HS-5 (cell line): Measurements from ENCODE around the gene PRDM8.
A peak's percentile ranks its signal among the peaks of the same experiment; 100 is the strongest.

Source experiments
- DNase-seq: peaks from one replicate; pipeline ENCODE4 v3.0.0-alpha.2; 2012; ENCODE audit warnings: low read depth

Gene PRDM8

DNA sequence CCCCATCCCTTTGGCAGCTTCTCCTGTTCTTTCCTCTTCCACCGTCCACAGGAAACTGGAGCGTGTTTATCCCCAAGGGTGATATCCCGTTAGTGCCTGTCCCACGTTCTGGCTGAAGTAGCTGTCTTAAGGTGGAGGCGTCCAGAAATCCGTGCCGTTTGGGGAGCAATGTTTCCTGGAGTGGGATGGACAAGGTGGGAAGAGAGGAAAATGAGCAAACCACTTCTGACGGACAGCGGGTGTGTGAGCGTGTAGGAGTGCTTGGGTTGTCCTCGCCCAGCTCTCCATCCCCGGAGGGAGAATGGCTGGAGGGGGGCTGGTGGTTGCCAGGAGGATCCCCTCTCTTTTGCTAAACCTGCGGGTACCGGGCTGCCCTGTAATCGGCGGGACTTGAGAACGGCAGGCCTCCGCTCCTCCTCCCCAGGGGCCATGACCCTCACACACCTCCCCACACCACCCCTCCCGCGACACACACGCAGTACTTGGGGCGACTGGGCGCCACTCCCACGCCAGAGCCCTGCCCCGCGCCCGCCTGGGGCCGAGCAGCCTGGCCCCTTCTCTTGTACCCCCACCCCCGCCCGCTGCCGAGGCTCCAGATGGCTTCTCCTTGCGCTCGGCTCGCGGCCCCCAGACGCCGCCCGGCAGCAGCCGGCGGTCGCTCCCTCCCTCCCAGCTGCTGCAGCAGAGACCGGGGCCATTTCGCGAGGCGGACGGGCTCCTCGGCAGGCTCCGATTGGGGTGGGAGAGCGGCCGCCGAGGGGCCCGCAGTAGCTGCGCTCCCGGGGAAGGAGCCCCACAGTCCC lies 13.9 kb upstream of the PRDM8 start:
- DNase-seq, result no peak

- DNase-seq, result peak; percentile 35
Observed at GRCh38 chr4:80184053-80184824, 13.1 kb upstream of the PRDM8 start.

DNA sequence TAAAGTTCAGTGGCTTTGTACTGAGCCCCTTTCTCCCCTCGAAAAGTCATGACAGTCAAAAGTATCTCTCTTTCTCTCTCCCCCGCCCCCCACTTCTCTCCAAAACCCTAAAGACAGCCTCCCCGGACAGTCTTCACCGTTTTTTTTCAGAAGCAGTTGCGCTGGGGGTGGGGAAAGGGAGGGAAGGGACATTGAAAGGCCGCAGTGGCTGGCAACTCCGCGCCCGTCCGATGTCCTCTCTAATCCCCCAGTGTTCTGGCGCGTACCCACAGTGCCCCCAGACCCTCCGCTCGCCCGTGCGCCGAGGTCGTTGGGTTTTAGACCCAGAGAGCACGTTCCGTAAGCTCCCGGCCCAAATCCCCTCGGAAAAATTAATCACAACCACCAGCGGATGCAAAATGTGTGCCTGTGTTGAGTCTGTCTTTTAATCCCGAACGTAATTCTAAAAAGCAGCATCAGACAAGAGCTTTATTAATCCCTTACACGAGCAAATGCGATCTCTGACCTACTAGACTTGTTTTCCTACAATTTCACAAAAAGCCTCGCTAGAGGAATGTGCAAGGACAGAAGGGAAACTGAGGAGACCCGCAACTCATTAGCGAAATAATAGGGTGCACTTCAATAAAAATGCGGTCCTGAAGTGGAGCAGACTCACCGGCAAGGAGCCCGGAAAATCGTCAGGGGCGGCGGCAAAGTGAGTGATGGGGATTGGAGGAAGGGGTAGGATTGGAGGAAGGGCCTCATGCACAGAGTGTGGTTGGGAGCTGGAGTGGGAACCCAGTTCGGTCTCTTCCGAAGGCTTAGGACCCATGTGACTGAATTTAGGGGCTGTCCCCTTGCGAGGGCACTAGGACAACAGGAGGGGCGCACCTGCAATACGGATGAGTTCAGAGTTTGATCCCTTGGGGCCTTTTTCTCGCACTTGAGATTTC lies 12.2 kb upstream of the PRDM8 start:
- no peak for DNase-seq

- DNase-seq, result no peak
Observed at GRCh38 chr4:80185787-80186548, 11.3 kb upstream of the PRDM8 start.

GRCh38 chr4:80186676-80187075 lies 10.6 kb upstream of the PRDM8 start:
- no peak for DNase-seq

GRCh38 chr4:80187677-80188076 lies 9.6 kb upstream of the PRDM8 start:
- DNase-seq, result no peak

DNA sequence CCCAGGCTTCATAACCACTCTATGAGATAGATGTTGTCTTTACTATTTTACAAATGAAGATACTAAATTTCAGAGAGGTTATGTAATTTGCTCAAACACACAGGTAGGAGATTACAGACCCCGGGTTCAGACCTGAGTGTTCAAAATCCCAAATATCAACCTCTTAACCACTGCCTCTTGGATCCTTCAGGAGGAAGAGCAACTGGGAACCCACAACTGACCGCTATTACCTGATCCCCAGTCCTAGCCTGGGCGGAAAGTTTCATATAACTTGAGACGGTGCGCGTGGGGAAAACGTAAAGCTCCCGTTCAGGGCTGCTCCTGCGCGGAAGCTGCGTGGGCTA lies 8.9 kb upstream of the PRDM8 start:
- no peak for DNase-seq

DNA sequence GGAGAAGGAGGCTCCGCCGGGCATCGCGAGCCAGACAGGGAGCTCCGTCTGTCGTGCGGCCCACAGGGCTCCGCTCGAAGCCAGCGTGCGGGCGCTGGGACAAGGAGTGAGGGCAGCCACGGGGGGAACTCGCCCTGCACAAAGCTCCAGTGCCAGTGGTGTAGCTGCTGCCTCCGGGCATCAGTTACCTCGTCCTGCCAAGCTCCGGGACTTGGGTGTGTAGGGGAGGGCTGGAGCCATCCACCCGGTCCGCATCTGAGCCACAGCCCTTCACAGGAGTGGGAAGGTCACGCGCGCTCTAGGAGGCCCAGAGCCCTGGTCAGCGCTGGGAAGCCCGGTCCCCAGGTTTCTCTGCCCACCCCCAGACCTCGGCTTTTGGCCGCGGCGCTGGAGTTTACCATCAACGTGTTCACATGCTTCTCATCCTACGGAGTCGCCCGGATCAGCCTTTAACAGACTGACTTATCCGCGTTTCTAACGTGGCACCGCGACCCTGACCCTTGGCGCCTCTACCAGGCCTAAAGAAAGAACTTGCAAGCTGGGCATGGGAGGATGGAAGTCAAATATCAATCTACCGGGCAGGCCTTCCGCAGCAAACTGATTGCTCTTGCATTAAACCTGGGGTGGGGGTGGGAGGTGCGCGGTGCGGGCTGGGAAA lies 8.4 kb upstream of the PRDM8 start:
- DNase-seq, result no peak

GRCh38 chr4:80189581-80189955 lies 7.7 kb upstream of the PRDM8 start:
- DNase-seq, result no peak

- DNase-seq, result no peak
Observed at GRCh38 chr4:80189956-80190677, 7.2 kb upstream of the PRDM8 start.

GRCh38 chr4:80192252-80192866 lies 4.9 kb upstream of the PRDM8 start:
- DNase-seq, result no peak

- DNase-seq, result no peak
Observed at GRCh38 chr4:80192937-80193336, 4.4 kb upstream of the PRDM8 start.

DNA sequence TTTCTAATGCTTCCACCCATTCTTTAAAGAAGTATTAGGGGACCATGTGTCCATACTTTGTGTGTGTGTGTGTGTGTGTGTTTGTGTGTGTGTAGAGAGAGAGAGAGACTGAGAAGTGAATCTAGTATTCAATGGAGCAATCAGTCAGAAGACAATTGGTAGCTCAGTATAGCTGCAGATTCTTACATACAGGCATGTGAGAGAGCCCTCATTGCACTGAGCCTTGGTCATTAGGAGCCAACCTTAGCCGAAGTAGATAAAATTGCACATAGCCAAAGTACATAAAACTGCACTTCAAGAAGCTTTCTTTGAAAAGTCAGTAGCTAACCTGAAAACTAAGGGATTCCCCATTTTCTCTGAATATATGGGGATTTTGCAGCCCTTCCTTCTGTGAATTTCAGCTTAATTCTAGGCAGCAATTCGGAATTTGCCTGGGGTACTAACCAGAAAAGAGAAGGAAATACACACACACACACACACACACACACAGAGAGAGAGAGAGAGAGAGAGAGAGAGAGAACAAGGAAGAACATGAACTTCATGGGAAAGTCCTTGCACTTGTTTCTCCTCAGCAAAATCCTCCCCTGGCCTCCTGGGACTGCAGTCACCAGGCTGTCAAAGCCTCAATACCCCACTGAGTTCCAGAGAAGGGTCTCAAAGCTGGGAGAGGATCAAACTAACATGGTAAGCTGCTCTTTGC lies 1.7 kb upstream of the PRDM8 start:
- no peak for DNase-seq

GRCh38 chr4:80196259-80196921 lies 913 bp upstream of the PRDM8 start:
- no peak for DNase-seq

- no peak for DNase-seq
Observed at GRCh38 chr4:80197601-80198440, 518 bp downstream of the PRDM8 start.

GRCh38 chr4:80198441-80198837 lies 1.1 kb downstream of the PRDM8 start:
- DNase-seq, result no peak

GRCh38 chr4:80199004-80199560 lies 1.8 kb downstream of the PRDM8 start:
- DNase-seq, result no peak

DNA sequence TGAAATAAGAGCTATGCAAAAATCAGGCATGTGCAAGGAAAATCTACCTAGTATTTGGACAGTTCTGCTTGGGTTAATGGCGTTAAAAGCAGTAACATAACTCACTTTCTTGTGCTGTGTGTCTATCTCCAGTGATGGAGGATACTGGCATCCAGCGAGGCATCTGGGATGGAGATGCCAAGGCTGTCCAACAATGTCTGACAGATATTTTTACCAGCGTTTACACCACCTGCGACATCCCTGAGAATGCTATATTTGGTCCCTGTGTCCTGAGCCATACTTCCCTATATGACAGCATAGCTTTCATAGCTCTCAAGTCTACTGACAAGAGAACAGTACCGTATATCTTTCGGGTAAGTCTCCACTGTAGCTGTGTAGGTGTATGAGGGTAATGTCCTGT lies 2.6 kb downstream of the PRDM8 start:
- no peak for DNase-seq
